HG03097 (cell line): ENCODE measurements around the gene PLSCR4.
"Not testable (repeated sequence)": the region's sequence is repeated elsewhere in the genome, so short reads cannot be mapped to it uniquely, and the experiment has no call there.

Experiments used
- ATAC-seq: cut with Tn5 transposase; IDR thresholded peaks from one replicate; pipeline ENCODE4 v1.9.1; 2021; ENCODE audit not compliant: unreplicated experiment, low FRiP score

PLSCR4 gene, protein sequence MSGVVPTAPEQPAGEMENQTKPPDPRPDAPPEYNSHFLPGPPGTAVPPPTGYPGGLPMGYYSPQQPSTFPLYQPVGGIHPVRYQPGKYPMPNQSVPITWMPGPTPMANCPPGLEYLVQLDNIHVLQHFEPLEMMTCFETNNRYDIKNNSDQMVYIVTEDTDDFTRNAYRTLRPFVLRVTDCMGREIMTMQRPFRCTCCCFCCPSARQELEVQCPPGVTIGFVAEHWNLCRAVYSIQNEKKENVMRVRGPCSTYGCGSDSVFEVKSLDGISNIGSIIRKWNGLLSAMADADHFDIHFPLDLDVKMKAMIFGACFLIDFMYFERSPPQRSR

DNA sequence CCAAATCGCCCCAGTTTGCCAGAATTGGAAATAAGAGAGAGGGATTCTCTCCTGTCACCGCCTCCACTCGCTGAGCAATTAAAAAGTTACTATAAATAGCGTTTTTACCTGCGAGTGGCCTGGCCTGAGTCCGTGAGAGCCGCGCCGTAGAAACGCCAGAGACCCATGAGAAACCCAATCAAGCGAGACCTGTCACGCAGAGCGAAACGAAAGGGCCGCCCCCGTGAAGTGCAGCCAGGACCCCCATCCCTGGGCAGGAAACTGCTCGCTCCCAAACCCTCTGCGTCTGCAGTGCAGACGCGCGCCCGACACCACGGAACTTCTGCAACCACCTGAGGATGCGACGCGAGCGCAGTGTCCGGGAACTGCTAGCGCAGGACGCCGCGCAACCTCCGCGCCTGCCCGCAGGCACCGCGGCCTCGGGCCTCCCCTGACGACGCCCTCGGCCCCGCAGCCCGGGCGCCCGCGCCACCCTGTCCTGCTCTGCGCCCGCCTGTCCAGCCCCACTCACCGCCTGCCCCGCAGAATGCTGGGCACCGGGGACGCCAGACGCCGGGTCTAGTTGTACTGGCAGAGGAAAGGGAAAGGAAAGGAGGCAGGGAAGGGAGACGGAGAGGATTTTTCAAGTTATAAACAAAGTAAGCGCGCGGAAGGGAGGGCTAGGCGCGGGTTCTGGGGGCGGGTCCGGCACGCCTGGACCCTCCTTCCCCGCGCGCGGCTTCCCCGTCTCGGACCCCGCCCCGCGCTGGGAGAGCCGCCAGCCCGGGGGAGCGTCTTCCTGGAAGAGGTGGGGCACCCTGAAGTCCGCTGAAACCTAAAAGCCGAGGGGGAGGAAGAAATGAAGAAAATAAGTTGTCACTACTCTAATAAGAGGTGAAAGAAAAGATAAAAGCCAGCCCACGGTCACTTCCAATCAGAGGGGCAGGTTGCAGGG, at the start of gene PLSCR4:
Gene PLSCR4, minus strand, starts transcription at position 657 of the 934 bp plus-strand sequence. CDS start 29,034 bp downstream, outside the sequence.
- no peak for ATAC-seq

DNA sequence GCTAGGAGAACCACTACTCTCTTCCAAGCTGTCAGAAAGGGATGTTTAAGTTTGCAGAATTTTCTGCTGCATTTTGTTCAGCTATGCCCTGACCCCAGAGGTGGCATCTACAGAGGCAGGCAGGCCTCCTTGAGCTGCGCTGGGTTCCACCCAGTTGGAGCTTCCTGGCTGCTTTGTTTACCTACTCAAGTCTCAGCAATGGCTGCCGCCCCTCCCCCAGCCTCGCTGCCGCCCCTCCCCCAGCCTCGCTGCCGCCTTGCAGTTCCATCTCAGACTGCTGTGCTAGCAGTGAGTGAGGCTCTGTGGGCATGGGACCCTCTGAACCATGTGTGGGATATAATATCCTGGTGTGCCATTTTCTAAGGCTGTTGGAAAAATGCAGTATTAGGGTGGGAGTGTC, 42.5 kb upstream of the PLSCR4 start:
- ATAC-seq: not testable (repeated sequence)

DNA sequence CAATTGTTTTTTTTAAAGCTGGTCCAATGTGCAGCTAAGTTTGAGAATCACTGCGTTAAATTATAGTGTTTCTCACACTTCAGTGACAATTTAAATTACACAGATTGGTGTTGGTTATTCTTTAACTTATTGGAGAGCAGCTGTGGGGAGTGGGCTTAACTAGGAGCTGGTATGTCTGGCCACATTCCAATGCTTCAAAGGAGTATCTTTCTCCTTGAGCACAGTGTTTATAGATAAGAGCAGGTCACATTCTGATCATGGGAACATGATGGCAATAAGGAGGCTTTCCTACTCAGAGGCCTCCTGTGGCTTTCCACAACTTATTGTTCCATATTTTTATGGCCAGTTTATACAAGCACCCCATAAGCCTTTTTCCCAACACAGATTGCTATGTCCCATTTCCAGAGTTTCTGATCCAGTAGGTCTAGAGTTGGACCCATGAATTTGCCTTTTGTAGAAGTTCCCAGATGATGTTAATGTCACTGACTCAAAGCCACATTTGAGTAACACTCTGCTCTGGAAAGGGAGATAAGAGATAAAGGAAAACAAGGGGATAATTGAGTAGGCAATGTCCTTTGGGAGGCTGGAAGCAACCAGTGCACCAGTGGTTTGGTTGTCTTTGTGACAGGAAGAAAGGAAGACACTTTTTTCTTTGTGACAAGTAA, 33.0 kb upstream of the PLSCR4 start:
- no peak for ATAC-seq

DNA sequence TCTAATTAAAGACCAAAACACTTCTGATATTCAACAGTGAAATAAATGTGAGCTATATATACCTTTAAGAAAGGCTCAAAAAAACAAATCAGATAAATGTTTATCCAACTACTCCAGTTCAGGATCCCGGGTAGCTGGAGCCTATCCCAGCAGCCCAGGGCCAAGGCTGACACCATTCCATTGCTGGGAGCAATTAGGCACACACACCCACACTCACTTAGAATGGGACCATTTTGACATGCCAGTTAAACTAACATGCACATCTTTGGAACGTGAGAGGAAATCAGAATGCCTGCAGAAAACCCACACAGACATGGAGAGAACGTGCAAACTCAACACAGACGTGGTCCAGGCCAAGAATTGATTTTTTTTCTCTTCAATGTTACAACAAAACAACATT, 30.0 kb upstream of the PLSCR4 start:
- ATAC-seq: no peak

DNA sequence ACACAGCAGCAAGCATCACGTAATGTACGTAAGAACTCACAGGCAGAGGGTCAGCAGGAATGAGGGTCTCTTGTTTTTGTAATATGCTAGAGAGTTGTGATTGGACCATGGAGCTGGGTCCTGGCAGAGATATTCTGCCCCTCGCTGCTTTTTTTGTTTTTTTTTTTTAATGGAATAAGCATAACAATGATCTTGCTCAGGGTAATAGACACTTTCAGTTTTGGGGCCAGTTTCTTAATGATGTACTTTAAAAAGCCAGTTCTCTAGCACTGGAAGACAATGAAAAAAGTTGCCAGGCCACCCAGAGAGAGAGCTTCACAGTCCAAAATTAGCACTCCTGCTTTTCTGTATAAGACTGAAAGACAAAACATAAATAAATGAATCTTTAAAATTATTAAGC, 29.0 kb upstream of the PLSCR4 start:
- ATAC-seq: no peak

DNA sequence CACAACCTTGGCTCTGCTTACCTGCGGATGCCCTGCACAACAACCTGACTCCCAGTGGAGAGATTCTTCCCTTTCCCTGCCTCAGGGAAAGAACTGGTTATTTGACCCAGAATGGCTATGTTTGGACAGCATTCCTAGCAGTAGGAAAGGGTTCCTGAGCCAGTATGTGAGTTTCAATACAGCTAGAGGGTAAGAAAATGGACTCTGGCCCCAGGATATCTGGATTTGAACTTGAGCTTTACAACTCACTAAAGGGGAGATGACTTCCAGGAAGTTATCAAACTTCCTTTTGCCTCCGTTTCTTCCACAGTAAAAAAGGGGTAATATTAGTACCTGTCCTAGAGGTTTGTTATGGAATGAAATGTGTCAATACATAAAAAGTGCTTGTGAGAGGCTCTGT, 28.1 kb upstream of the PLSCR4 start:
- ATAC-seq: no peak

DNA sequence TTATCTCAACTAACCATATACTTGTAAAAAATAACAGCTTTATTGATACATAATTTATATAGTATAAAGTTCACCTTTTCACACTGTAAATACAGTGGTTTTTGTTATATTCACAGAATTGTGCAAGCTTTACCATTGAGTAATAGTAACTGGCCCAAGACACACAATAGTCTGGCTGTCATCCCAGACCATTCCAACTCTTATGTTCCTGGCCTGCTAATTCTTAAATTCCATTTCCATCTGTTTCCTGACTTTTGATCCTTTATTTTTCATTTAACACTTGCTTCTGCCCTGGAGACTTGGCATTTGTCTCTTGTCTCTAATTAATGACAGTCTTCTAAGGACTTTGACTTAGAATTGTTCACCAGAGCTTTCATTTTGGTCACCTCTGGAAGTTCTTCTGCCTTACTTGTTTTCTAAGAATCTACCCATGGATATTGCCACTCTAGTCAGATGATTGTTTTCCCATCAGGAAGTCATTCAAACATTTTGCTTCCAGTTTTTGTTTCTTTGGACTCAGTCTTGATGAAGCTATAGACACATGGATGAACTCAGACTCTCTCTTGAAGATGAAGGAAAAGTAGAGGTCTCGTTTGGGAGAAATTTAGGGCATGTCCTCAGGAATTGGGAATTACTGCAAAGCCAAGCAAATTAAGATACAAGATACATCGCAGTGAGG, 27.2 kb upstream of the PLSCR4 start:
- no peak for ATAC-seq

DNA sequence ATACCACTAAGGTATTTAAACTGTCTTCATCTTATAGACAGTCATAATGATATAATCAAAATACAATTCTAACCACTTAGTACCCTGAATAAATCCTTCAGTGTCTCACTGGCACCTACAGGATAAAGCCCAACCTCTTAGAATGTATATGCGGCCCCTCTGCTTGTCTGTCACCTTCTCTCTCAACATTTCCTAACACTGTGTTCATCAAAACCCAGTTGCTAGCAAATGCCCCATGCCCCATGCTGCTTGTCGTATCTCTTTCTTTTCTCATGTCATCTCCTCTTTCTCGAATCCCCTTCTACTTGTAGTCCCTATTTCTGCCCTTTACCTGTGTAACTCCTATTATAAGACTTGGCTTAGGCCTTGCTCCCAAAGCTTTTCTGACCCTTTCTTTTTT, 24.6 kb upstream of the PLSCR4 start:
- ATAC-seq: no peak

DNA sequence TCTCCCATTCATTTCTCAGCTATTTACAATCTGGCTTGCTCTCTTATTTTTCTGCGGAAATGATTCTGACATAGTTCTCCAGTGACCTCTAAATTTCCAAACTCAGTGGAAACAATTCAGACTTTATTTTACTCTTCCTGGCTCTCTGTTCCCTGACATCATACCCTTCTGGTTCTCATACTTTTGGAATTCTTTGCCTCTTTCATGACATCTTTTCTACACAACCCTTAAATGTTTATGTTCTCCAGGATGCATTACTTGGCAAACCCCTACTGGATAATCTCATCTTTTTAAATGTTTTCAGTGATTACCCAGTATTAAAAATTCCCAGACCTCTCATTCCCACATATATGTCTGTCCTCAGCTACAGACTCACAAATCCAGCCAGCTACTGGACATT, 23.9 kb upstream of the PLSCR4 start:
- no peak for ATAC-seq

DNA sequence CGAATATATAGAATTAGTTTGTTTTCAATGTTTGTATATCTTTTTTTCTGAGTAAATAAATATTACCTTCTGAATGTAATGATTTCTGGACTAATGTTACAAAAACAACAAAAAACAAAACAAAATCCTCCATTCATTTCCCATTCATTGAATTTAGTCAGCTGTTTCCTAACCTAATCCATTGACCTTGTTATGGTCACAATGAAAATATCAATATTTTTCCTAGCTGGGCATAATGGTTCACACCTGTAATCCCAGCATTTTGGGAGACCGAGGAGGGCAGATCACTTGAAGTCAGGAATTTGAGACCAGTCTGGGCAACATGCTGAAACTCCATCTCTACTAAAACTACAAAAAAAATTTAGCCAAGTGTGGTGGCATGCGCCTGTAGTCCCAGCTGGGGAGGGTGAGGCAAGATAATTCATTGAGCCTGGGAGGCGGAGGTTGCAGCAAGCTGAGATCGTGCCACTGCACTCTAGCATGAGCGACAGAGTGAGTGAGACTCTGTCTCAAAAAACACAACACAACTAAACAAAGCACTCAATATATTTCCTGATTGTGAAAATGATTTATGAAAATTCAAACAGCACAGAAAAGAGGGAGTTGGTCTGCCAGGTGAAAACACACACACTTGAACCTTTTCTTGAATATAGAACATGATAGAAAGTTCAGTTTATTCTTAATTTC, 23.0 kb upstream of the PLSCR4 start:
- no peak for ATAC-seq

DNA sequence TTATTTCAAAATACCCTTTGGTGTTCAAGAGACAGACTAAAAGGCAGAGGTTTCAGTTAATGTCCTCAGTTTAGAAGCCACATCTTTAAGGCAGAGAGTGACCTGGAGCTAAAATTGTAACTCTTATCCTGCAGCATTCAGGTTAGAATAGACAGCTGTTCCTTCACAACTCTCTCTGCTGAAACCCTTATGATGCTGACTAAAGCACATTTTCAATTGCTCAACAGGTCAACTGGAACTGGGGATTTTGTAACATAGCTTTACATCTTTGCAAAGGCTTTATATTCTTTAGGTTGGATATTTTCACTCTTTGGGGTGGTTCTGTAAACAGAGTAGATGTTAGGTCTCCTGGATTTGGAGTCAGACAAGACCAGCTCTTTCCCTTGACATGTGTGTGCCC, 20.3 kb upstream of the PLSCR4 start:
- no peak for ATAC-seq

DNA sequence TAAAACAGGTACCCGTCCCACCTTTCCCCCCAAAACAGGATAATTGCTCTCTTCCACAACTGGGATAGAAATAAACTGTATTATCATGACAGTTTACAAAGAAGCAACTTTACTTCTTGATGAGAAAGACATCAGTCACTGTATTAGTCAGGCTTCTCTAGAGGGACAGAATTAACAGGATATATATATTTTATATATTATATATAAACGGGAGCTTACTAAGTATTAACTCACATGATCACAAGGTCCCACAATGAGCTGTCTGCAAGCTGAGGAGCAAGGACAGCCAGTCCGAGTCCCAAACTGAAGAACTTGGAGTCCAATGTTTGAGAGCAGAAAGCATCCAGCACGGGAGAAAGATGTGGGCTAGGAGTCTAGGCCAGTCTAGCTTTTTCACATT, 18.4 kb upstream of the PLSCR4 start:
- no peak for ATAC-seq

DNA sequence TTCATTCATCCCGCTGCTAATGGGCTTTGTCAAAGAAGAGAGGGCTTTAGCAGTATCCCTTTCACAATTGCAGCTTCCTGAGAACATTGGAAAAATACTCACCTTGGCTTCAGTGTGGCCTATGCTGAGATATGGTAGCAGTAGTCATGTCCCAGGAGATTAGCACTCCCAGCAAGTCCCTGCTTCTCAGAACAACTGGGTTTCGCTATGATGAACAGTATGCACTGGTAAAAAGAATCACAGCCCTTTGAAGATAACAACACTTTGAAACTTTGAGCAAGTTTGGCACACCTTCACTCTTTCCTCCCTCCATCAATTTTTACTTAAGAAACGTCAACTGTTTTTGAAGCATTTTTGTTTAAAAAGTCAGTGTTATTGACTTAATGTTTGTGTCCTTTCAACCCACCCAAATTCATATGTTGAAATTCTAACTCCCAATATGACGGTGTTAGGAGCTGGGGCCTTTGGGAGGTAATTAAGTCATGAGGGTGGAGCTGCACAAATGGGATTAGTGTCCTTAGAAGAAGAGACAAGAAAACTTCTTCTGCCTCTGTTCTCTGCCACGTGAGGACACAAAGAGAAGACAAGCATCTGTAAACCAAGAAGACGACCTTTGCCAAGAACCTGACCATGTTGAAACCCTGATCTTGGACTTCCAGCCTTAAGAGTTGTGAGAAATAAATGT, 17.8 kb upstream of the PLSCR4 start:
- no peak for ATAC-seq

DNA sequence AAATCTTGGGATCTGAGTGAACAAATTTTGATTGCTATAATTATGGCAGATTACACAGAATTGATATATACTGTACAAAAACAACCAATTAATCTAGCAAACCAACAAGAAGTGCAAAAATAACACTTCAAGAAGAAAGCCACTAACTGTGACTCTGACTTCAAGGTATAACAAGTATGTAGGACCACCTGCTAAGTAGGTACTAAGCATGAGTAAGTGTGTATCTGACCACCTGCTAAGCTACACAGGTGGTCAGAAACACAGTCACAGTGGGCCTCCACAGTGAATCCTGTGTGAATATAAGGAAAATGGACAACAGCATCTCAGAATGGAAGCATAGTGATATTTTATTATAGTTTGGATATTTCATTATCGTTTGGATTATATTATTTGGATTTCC, 14.8 kb upstream of the PLSCR4 start:
- ATAC-seq: no peak

DNA sequence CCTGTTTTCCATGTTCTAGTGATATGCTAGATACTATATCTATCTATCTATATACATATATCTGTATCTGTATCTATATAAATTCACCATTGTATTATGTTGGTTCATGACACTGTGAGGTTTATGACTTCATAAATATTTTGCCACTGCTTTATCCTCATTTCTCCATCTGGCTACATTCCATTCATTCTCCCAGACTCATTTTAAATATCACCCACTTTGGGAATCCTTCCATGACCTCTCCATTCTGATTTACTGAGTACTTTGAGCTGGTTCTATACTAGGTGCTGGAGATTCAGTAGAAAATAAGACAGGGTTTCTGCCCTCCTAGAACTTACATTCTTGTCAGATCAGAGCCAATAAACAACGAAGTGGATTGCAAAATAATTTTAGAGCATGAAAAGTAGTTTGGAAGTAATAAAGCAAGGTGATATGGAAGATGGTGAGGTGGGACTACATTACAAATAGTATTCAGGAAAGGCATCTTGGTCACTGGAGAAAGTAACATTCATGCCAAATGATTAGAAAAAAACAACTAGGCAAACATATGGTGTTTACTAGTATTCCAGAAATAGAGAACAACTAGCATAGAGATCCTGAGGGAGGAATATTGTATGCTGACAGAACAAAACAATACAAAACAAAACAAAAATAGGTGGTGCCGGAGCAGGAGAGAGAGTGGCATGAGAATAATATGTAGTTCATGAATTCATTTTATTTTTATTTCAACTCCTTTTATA, 11.6 kb upstream of the PLSCR4 start:
- no peak for ATAC-seq

DNA sequence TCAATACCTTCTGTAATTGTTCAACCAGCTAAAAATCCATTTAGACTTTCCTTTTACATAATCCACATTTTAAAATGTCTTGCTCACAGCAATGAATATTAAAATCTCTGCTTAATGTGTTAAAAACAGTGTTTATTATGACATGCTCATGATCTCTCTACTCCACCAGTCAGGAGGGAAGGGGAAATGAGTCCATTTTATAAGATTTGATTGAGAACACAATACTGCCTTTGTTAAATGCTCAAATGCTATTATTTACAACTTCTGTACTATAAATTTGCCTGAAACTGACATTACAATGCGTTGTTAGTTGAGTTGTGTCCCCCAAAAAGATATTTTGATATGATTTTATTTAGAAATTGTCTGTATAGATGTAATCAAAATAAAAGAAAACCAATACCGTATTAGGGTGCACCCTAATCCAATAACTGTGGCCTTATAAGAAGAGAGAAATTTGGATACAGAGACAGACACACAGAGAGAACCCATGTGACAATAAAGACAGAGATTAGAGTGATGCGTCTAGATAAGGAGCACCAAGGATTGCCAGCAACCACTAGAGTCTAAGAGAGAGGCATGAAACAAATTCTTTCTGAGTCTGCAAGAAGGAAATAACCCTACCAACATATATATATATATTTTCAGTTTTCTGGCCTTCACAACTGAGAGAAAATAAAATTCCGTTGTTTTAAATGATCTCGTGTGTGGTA, 9.1 kb upstream of the PLSCR4 start:
- no peak for ATAC-seq

DNA sequence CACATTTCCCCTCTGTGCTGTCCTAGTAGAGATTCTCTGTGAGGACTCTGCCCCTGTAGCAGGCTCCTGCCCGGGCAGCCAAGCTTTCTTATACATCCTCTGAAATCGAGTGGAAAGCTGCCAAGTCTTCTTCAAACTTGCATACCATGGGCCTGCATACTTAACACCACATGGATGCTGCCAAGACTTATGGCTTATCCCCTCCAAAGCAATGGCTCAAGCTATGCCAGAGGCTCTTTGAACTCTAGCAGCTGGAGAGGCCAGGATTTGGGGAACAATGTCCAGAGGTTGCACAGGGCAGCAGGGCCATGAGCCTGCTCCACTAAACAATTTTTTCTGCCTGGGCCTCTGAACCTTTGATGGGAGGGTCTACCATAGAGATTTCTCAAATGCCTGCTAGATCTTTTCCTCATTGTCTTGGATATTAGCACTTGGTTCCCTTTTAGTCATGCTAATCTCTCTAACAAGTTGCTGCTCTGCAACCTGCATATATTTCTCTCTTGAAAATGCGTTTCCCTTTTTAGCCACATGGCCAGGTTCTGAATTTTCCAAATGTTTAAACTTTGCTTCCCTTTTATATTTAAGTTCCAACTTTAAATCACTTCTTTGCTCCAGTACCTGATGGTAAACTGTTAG, 6.1 kb upstream of the PLSCR4 start:
- ATAC-seq: no peak

DNA sequence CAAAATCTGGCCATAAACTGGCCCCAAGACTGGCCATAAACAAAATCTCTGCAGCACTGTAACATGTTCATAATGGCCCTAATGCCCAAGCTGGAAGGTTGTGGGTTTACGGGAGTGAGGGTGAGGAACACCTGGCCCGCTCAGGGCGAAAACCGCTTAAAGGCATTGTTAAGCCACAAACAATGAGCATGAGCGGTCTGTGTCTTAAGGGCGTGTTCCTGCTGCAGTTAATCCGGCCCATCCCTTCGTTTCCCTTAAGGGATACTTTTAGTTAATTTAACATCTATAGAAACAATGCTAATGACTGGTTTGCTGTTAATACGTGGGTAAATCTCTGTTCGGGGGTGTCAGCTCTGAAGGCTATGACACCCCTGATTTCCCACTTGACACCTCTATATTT, 1.5 kb upstream of the PLSCR4 start:
- not testable (repeated sequence) for ATAC-seq
